ENCODE measurements around the gene LMF1.
"Not testable (repeated sequence)": the region's sequence is repeated elsewhere in the genome, so short reads cannot be mapped to it uniquely, and the experiment has no call there.

The LMF1 gene

GRCh38 chr16:898761-899682, 71.8 kb downstream of the LMF1 start:
- in situ Hi-C loops (cut with MboI; ENCODE audit: low sequenced_read_pairs): no loop called here

GRCh38 chr16:898216-898615, 72.6 kb downstream of the LMF1 start:
- in situ Hi-C loops (cut with MboI; ENCODE audit: low sequenced_read_pairs): no loop called here

GRCh38 chr16:897701-898100, 73.1 kb downstream of the LMF1 start:
- in situ Hi-C loops (cut with MboI; ENCODE audit: low sequenced_read_pairs): no loop called here

- in situ Hi-C loops (cut with MboI; ENCODE audit: low sequenced_read_pairs): no loop called here
Observed at GRCh38 chr16:897200-897543, 73.6 kb downstream of the LMF1 start.

GRCh38 chr16:896261-897199, 74.3 kb downstream of the LMF1 start:
- in situ Hi-C loops (cut with MboI; ENCODE audit: low sequenced_read_pairs): no loop called here

GRCh38 chr16:895371-895770, 75.4 kb downstream of the LMF1 start:
- in situ Hi-C loops (cut with MboI; ENCODE audit: low sequenced_read_pairs): no loop called here

- in situ Hi-C loops (cut with MboI; ENCODE audit: low sequenced_read_pairs): no loop called here
Observed at GRCh38 chr16:894841-895240, 75.9 kb downstream of the LMF1 start.

GRCh38 chr16:894136-894535, 76.6 kb downstream of the LMF1 start:
- in situ Hi-C loops (cut with MboI; ENCODE audit: low sequenced_read_pairs): no loop called here

GRCh38 chr16:893360-893759, 77.4 kb downstream of the LMF1 start:
- in situ Hi-C loops (cut with MboI; ENCODE audit: low sequenced_read_pairs): no loop called here

GRCh38 chr16:892536-893255, 78.1 kb downstream of the LMF1 start:
- in situ Hi-C loops (cut with MboI; ENCODE audit: low sequenced_read_pairs): no loop called here

- in situ Hi-C loops (cut with MboI; ENCODE audit: low sequenced_read_pairs): no loop called here
Observed at GRCh38 chr16:892006-892405, 78.8 kb downstream of the LMF1 start.

GRCh38 chr16:891353-891740, 79.4 kb downstream of the LMF1 start:
- in situ Hi-C loops (cut with MboI; ENCODE audit: low sequenced_read_pairs): no loop called here

- in situ Hi-C loops (cut with MboI; ENCODE audit: low sequenced_read_pairs): no loop called here
Observed at GRCh38 chr16:890716-891352, 80.0 kb downstream of the LMF1 start.

- in situ Hi-C loops (cut with MboI; ENCODE audit: low sequenced_read_pairs): no loop called here
Observed at GRCh38 chr16:890217-890616, 80.6 kb downstream of the LMF1 start.

GRCh38 chr16:889586-889985, 81.2 kb downstream of the LMF1 start:
- in situ Hi-C loops (cut with MboI; ENCODE audit: low sequenced_read_pairs): no loop called here

GRCh38 chr16:888901-889570, 81.7 kb downstream of the LMF1 start:
- in situ Hi-C loops (cut with MboI; ENCODE audit: low sequenced_read_pairs): no loop called here

- in situ Hi-C loops (cut with MboI; ENCODE audit: low sequenced_read_pairs): not testable (repeated sequence)
Observed at GRCh38 chr16:888456-888855, 82.3 kb downstream of the LMF1 start.

GRCh38 chr16:887846-888245, 82.9 kb downstream of the LMF1 start:
- in situ Hi-C loops (cut with MboI; ENCODE audit: low sequenced_read_pairs): no loop called here

- in situ Hi-C loops (cut with MboI; ENCODE audit: low sequenced_read_pairs): no loop called here
Observed at GRCh38 chr16:886802-887731, 83.7 kb downstream of the LMF1 start.

Measured in HL-60/S4 treated with phorbol 12-myristate 13-acetate at 8.2 ng/mL for 4 days and 3 days (cell line).